Measurements from ENCODE around the gene WWOX.

Gene WWOX

DNA sequence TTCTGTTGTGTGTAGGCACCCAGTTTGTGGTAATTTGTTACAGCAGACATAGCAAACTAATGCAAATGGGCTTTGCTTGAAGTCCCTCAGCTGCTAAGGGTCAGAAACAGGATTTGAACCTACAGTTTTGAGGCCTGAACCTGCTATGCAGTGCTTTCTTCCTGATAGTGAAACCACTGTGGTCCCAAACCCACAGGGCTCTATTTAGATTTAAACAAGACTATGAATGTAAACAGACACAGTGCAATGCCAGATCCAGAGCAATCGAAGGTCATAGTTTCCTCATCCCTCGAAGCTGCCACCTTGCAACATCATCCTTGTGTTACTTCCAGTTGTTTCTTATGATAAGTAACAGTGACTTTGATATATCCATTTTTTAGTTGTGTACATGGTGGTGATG lies 630.2 kb downstream of the WWOX start:
- WGBS (ENCODE audit: extremely low coverage, insufficient coverage, insufficient read length) = no CpG with 5 or more reads among the region's 2 CpGs

DNA sequence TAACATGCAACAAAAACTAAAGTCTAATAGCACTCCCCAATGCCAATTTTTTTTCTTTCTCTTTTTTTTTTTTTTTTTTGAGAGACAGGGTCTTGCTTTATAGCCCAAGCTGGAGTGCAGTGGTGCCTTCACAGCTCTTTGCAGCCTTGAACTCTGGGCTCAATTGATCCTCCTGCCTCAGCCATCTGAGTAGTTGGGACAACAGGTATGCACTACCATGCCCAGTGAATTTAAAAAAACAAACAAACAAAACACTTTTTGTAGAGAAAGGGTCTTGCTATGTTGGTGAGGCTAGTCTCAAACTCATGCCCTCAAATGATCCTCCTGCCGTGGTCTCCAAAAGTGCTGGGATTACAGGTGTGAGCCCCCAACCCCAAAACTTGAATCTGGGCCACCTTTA lies 632.3 kb downstream of the WWOX start:
- no peak overlapping the region for H3K23ac ChIP-seq (ENCODE audit: low read length)
- no peak overlapping the region for H3K18ac ChIP-seq (ENCODE audit: low read length)
- H3K79me1 ChIP-seq (ENCODE audit: low read length) = no peaks in the 10 kb centered on the region
- no peak overlapping the region for H3K9ac ChIP-seq (ENCODE audit: low read length)
- H2AK5ac ChIP-seq (ENCODE audit: low read length) = no peak overlapping the region
- H3K4me1 ChIP-seq (ENCODE audit: control insufficient read depth in 1 of 2, insufficient read depth in 2 of 2, low read length in 2 of 2) = no peaks in the 10 kb centered on the region
- no peak overlapping the region for H4K8ac ChIP-seq (ENCODE audit: low read depth, low read length)
- WGBS (ENCODE audit: extremely low coverage, insufficient coverage, insufficient read length) = no CpG with 5 or more reads among the region's 1 CpG
- peaks cover 2% of the 10 kb centered on the region for H3K9me3 ChIP-seq (ENCODE audit: insufficient read depth, low read depth, low read length)
- DNase-seq = no peak
- H3K14ac ChIP-seq (ENCODE audit: low read length) = no peak overlapping the region
- no peaks in the 10 kb centered on the region for H3K79me2 ChIP-seq (ENCODE audit: control insufficient read depth, insufficient read depth, low read length, poor library complexity)
- H3K4me2 ChIP-seq (ENCODE audit: low read length) = no peak overlapping the region
- H3K4ac ChIP-seq (ENCODE audit: low read depth, low read length) = no peak overlapping the region
- no peak overlapping the region for H2BK120ac ChIP-seq (ENCODE audit: insufficient read depth, low read length, poor library complexity)
- no peak overlapping the region for H2BK12ac ChIP-seq (ENCODE audit: low read length)
- H3K27me3 ChIP-seq (ENCODE audit: insufficient read depth, low read length) = no peaks in the 10 kb centered on the region
- H3K36me3 ChIP-seq (ENCODE audit: control insufficient read depth in 1 of 2, insufficient read depth in 2 of 2, low read length in 2 of 2) = no peaks in the 10 kb centered on the region
- H4K91ac ChIP-seq (ENCODE audit: low read depth, low read length) = no peak overlapping the region
- H3K27ac ChIP-seq (ENCODE audit: low read depth, low read length) = no peak overlapping the region
- H4K12ac ChIP-seq (ENCODE audit: low read depth, low read length) = no peak overlapping the region
- no peak overlapping the region for H3K4me3 ChIP-seq (ENCODE audit: low read depth, low read length)
- H2BK5ac ChIP-seq (ENCODE audit: low read depth, low read length, poor library complexity) = no peak overlapping the region
- H2AFZ ChIP-seq (ENCODE audit: insufficient read depth, low read length, poor library complexity) = no peak overlapping the region

More for the DNA sequence above, 630.2 kb downstream of the WWOX start:
- no peak overlapping the region for H4K12ac ChIP-seq (ENCODE audit: low read depth, low read length)
- H4K8ac ChIP-seq (ENCODE audit: low read depth, low read length) = no peak overlapping the region
- H2AFZ ChIP-seq (ENCODE audit: insufficient read depth, low read length, poor library complexity) = no peak overlapping the region
- no peak overlapping the region for H3K4me2 ChIP-seq (ENCODE audit: low read length)
- H3K36me3 ChIP-seq (ENCODE audit: control insufficient read depth in 1 of 2, insufficient read depth in 2 of 2, low read length in 2 of 2) = no peaks in the 10 kb centered on the region
- no peak overlapping the region for H4K91ac ChIP-seq (ENCODE audit: low read depth, low read length)
- no peak overlapping the region for H2AK5ac ChIP-seq (ENCODE audit: low read length)
- no peak overlapping the region for H3K27ac ChIP-seq (ENCODE audit: low read depth, low read length)
- H3K4ac ChIP-seq (ENCODE audit: low read depth, low read length) = no peak overlapping the region
- H3K27me3 ChIP-seq (ENCODE audit: insufficient read depth, low read length) = no peaks in the 10 kb centered on the region
- no peak overlapping the region for H3K9ac ChIP-seq (ENCODE audit: low read length)
- H3K4me3 ChIP-seq (ENCODE audit: low read depth, low read length) = no peak overlapping the region
- no peak overlapping the region for H2BK12ac ChIP-seq (ENCODE audit: low read length)
- no peak overlapping the region for H2BK120ac ChIP-seq (ENCODE audit: insufficient read depth, low read length, poor library complexity)
- H3K14ac ChIP-seq (ENCODE audit: low read length) = no peak overlapping the region
- H2BK5ac ChIP-seq (ENCODE audit: low read depth, low read length, poor library complexity) = no peak overlapping the region
- no peaks in the 10 kb centered on the region for H3K79me1 ChIP-seq (ENCODE audit: low read length)
- no peak overlapping the region for H3K18ac ChIP-seq (ENCODE audit: low read length)
- no peak overlapping the region for H3K23ac ChIP-seq (ENCODE audit: low read length)
- H3K79me2 ChIP-seq (ENCODE audit: control insufficient read depth, insufficient read depth, low read length, poor library complexity) = no peaks in the 10 kb centered on the region
- DNase-seq = no peak
- H3K4me1 ChIP-seq (ENCODE audit: control insufficient read depth in 1 of 2, insufficient read depth in 2 of 2, low read length in 2 of 2) = no peaks in the 10 kb centered on the region
- peaks cover 4% of the 10 kb centered on the region for H3K9me3 ChIP-seq (ENCODE audit: insufficient read depth, low read depth, low read length)

DNA sequence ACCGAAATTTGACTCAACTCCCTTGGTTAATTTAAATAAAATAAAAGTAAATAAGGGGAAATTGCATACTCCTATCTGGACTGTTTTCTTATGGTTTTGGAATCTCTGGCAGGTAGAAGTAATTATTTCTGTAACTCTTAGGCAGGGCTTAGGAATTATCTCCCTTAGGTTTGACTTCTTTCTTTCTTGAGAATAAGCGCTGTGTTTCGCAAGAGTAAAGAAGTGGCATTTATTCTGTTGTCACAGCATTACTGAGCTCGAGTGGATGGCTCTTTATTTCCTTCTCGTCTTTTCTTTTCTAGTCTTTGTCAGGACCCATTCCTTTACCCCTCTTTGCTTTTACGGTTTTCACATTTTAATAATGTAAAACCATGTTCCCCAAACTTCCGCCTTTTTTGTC lies 633.2 kb downstream of the WWOX start:
- H3K4me1 ChIP-seq (ENCODE audit: control insufficient read depth in 1 of 2, insufficient read depth in 2 of 2, low read length in 2 of 2) = no peaks in the 10 kb centered on the region
- no peak overlapping the region for H3K18ac ChIP-seq (ENCODE audit: low read length)
- H3K79me2 ChIP-seq (ENCODE audit: control insufficient read depth, insufficient read depth, low read length, poor library complexity) = no peaks in the 10 kb centered on the region
- no CpG with 5 or more reads among the region's 7 CpGs for WGBS (ENCODE audit: extremely low coverage, insufficient coverage, insufficient read length)
- H3K4ac ChIP-seq (ENCODE audit: low read depth, low read length) = no peak overlapping the region
- H2BK120ac ChIP-seq (ENCODE audit: insufficient read depth, low read length, poor library complexity) = no peak overlapping the region
- H2BK5ac ChIP-seq (ENCODE audit: low read depth, low read length, poor library complexity) = no peak overlapping the region
- no peak overlapping the region for H4K12ac ChIP-seq (ENCODE audit: low read depth, low read length)
- peaks cover 2% of the 10 kb centered on the region for H3K9me3 ChIP-seq (ENCODE audit: insufficient read depth, low read depth, low read length)
- no peak overlapping the region for H3K14ac ChIP-seq (ENCODE audit: low read length)
- no peak overlapping the region for H2AK5ac ChIP-seq (ENCODE audit: low read length)
- H3K27ac ChIP-seq (ENCODE audit: low read depth, low read length) = no peak overlapping the region
- no peak overlapping the region for H3K9ac ChIP-seq (ENCODE audit: low read length)
- H2BK12ac ChIP-seq (ENCODE audit: low read length) = no peak overlapping the region
- H4K91ac ChIP-seq (ENCODE audit: low read depth, low read length) = no peak overlapping the region
- no peak overlapping the region for H3K4me2 ChIP-seq (ENCODE audit: low read length)
- H3K36me3 ChIP-seq (ENCODE audit: control insufficient read depth in 1 of 2, insufficient read depth in 2 of 2, low read length in 2 of 2) = no peaks in the 10 kb centered on the region
- no peak overlapping the region for H2AFZ ChIP-seq (ENCODE audit: insufficient read depth, low read length, poor library complexity)
- no peak overlapping the region for H3K23ac ChIP-seq (ENCODE audit: low read length)
- H3K79me1 ChIP-seq (ENCODE audit: low read length) = no peaks in the 10 kb centered on the region
- no peak overlapping the region for H3K4me3 ChIP-seq (ENCODE audit: low read depth, low read length)
- peak in 1 of 2 donors; percentile 51 for DNase-seq
- H4K8ac ChIP-seq (ENCODE audit: low read depth, low read length) = no peak overlapping the region
- no peaks in the 10 kb centered on the region for H3K27me3 ChIP-seq (ENCODE audit: insufficient read depth, low read length)

DNA sequence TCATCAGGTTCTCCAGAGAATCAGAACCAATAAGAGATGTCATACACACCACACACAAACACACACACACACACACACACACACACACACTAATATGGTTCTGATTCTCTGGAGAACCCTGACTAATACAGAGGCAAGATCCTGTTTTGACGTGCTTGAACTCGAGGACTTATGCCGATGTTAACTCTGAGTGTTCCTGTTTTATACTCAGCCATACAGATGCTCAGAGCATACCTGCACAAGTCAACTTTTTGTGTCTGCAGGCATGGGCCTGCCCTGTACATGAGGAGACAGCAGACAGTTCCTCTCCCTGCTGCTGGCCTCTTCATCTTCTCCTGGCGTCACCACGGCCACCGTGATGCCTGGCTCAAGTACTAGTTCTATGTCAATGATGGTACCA lies 635.9 kb downstream of the WWOX start:
- H3K79me1 ChIP-seq (ENCODE audit: low read length) = no peaks in the 10 kb centered on the region
- no peak overlapping the region for H4K91ac ChIP-seq (ENCODE audit: low read depth, low read length)
- WGBS (ENCODE audit: extremely low coverage, insufficient coverage, insufficient read length) = no CpG with 5 or more reads among the region's 6 CpGs

More for the DNA sequence above, 635.9 kb downstream of the WWOX start:
- no peak overlapping the region for H4K8ac ChIP-seq (ENCODE audit: low read depth, low read length)
- H3K9ac ChIP-seq (ENCODE audit: low read length) = no peak overlapping the region
- no peaks in the 10 kb centered on the region for H3K36me3 ChIP-seq (ENCODE audit: control insufficient read depth in 1 of 2, insufficient read depth in 2 of 2, low read length in 2 of 2)
- no peak overlapping the region for H3K27ac ChIP-seq (ENCODE audit: low read depth, low read length)
- no peaks in the 10 kb centered on the region for H3K79me2 ChIP-seq (ENCODE audit: control insufficient read depth, insufficient read depth, low read length, poor library complexity)
- H3K14ac ChIP-seq (ENCODE audit: low read length) = no peak overlapping the region
- DNase-seq = no peak
- peaks cover 4% of the 10 kb centered on the region for H3K9me3 ChIP-seq (ENCODE audit: insufficient read depth, low read depth, low read length)
- no peak overlapping the region for H2BK120ac ChIP-seq (ENCODE audit: insufficient read depth, low read length, poor library complexity)
- H4K12ac ChIP-seq (ENCODE audit: low read depth, low read length) = no peak overlapping the region
- no peak overlapping the region for H3K4me3 ChIP-seq (ENCODE audit: low read depth, low read length)
- no peak overlapping the region for H2BK5ac ChIP-seq (ENCODE audit: low read depth, low read length, poor library complexity)
- no peaks in the 10 kb centered on the region for H3K4me1 ChIP-seq (ENCODE audit: control insufficient read depth in 1 of 2, insufficient read depth in 2 of 2, low read length in 2 of 2)
- H3K4ac ChIP-seq (ENCODE audit: low read depth, low read length) = no peak overlapping the region
- no peak overlapping the region for H3K4me2 ChIP-seq (ENCODE audit: low read length)
- H3K23ac ChIP-seq (ENCODE audit: low read length) = no peak overlapping the region
- H2BK12ac ChIP-seq (ENCODE audit: low read length) = no peak overlapping the region
- no peak overlapping the region for H2AK5ac ChIP-seq (ENCODE audit: low read length)
- no peak overlapping the region for H2AFZ ChIP-seq (ENCODE audit: insufficient read depth, low read length, poor library complexity)
- H3K27me3 ChIP-seq (ENCODE audit: insufficient read depth, low read length) = no peaks in the 10 kb centered on the region
- no peak overlapping the region for H3K18ac ChIP-seq (ENCODE audit: low read length)
